ENCODE data around the gene FOXP4.

The FOXP4 gene

GRCh38 chr6:41545247-41545702 is 906 bp upstream of the FOXP4 start:
- Histone ChIP-seq H3K36me3 (no peaks in the 10 kb centered on the region), H3K27me3 (no peaks in the 10 kb centered on the region), H3K27ac (peak overlapping the region; percentile 19 to 88), H3K9me3 (no peaks in the 10 kb centered on the region), H3K4me1 (peaks cover 7 to 41% (median 32%) of the 10 kb centered on the region in 4 donors), H3K4me3 (peak overlapping the region; percentile 97 to 98)
- intact Hi-C loops (cut with DNase I; ENCODE audit: low total_unique reads): loop anchor here (2.0 to 10.0 kb wide), 4 partner anchors 36 to 118 kb away; no protein-coding TSS in a partner anchor
- DNase-seq: no peak
- TF ChIP-seq CTCF (IDR thresholded peaks at IDR 0.05): no peak

- H3K36me3 ChIP-seq: peaks cover 0 to 8% (median 5%) of the 10 kb centered on the region in 3 donors
- no peak for TF ChIP-seq CTCF (IDR thresholded peaks at IDR 0.05)
- intact Hi-C loops (cut with DNase I; ENCODE audit: low total_unique reads): loop anchor here (5.0 to 10.0 kb wide), 3 partner anchors 46 to 119 kb away; no protein-coding TSS in a partner anchor
- H3K4me3 ChIP-seq: peak overlapping the region; percentile 97 to 98
- no peaks in the 10 kb centered on the region for H3K9me3 ChIP-seq
- DNase-seq: no peak
- H3K4me1 ChIP-seq: peaks cover 7 to 50% (median 37%) of the 10 kb centered on the region in 4 donors
- no peaks in the 10 kb centered on the region for H3K27me3 ChIP-seq
- H3K27ac ChIP-seq: peak overlapping the region; percentile 88 to 90
These were observed 289 bp downstream of the FOXP4 start for GRCh38 chr6:41546475-41546865.

GRCh38 chr6:41546866-41547798 is 951 bp downstream of the FOXP4 start:
- Histone ChIP-seq H3K4me3 (peak overlapping the region; percentile 97 to 98), H3K9me3 (no peaks in the 10 kb centered on the region), H3K27me3 (no peaks in the 10 kb centered on the region), H3K27ac (peak overlapping the region; percentile 88 to 90), H3K36me3 (peaks cover 3 to 13% (median 12%) of the 10 kb centered on the region in 3 donors), H3K4me1 (peaks cover 7 to 56% (median 39%) of the 10 kb centered on the region in 4 donors)
- peak in 1 of 2 donors; percentile 34 for DNase-seq
- no peak for TF ChIP-seq CTCF (IDR thresholded peaks at IDR 0.05)
- intact Hi-C loops (cut with DNase I; ENCODE audit: low total_unique reads): loop anchor here (5.0 to 10.0 kb wide), 3 partner anchors 45 to 120 kb away; no protein-coding TSS in a partner anchor

GRCh38 chr6:41547799-41548097 is 1.6 kb downstream of the FOXP4 start:
- no peaks in the 10 kb centered on the region for H3K27me3 ChIP-seq
- H3K27ac ChIP-seq: peak overlapping the region; percentile 88 to 90
- H3K36me3 ChIP-seq: peaks cover 3 to 13% (median 13%) of the 10 kb centered on the region in 3 donors
- no peaks in the 10 kb centered on the region for H3K9me3 ChIP-seq
- DNase-seq: no peak
- H3K4me1 ChIP-seq: peaks cover 7 to 57% (median 41%) of the 10 kb centered on the region in 4 donors
- H3K4me3 ChIP-seq: peak overlapping the region; percentile 97 to 98
- intact Hi-C loops (cut with DNase I; ENCODE audit: low total_unique reads): loop anchor here (5.0 to 10.0 kb wide), 3 partner anchors 45 to 120 kb away; no protein-coding TSS in a partner anchor
- no peak for TF ChIP-seq CTCF (IDR thresholded peaks at IDR 0.05)

GRCh38 chr6:41548098-41548840 is 2.1 kb downstream of the FOXP4 start:
- Histone ChIP-seq H3K27me3 (no peaks in the 10 kb centered on the region), H3K27ac (peak overlapping the region in 1 of 2 donors; percentile 88), H3K36me3 (peaks cover 3 to 13% (median 13%) of the 10 kb centered on the region in 3 donors), H3K9me3 (no peaks in the 10 kb centered on the region), H3K4me1 (peaks cover 7 to 60% (median 43%) of the 10 kb centered on the region in 4 donors), H3K4me3 (peak overlapping the region; percentile 97 to 98)
- no peak for TF ChIP-seq CTCF (IDR thresholded peaks at IDR 0.05)
- intact Hi-C loops (cut with DNase I; ENCODE audit: low total_unique reads): loop anchor here (5.0 to 10.0 kb wide), 3 partner anchors 44 to 121 kb away; no protein-coding TSS in a partner anchor
- DNase-seq: no peak
